HG03095 (cell line): ENCODE measurements around the gene KIF26A.

Experiments used
- ATAC-seq: cut with Tn5 transposase; IDR thresholded peaks from one replicate; pipeline ENCODE4 v1.9.1; 2021; ENCODE audit warnings: moderate library complexity; ENCODE audit not compliant: unreplicated experiment

Gene KIF26A

DNA sequence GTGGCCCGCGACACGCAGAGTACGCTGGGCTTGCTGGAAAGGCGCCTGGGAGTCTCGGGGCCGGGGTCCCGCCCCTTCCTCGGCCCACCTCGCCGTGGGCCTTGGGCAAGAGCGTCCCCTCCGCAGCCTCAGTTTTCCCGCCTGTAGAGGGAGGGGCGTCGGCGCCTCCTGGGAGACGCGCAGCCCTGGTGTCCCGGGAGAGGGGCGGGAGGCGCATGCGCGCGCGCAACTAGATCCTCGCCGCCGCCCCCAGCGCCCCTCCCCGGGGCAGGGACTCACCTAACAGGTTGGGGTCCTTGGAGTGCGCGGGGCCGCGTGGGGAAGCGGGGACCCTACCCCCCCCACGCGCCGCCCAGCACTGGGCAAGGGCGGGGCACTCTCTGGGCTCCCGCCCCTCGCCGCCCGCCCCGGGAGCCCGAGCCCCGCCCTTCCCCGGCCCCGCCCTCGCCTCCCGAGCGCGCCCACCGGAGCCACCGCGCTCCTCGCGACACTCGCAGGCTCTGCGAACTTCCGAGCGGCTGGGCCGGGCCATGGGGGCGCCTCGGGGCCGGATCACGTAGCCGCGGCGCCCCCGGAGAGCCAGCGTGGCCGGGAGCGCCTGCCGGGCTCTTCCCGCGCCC, at the start of gene KIF26A:
Gene KIF26A (plus strand): TSS at position 490 of the 620 bp plus-strand sequence. CDS start 136 bp downstream, outside the sequence.
- no peak for ATAC-seq

DNA sequence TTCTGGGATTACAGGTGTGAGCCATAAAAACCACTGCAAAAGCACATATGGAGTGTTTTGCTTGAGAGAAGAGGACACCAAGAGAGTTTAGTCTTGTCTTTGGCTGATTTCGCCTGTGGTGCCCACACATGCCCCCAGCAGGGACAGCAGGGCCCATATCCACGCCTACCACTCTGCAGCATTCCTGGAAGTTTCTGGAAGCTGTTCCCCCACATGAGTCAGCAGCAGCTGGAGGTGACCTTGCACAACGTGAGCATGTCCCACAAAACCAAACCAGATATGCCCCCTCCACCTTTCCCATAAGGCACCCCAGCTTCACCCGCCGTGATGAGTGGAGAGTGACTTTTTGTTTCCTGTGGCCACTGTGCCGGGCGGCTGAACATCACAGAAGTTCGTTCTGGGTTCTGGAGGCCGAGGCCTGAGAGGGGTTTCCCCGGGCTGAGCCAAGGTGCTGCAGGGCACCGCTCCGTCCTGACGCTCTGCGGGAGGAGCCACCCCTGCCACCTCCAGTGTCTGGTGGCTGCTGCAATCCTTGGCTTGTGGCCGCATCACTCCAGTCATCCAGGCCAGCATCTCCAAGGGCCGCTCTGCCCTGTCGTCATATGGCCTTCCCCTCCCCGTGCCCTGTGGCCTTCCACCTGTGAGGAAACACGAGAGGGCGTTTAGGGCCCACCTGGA, 48.2 kb upstream of the KIF26A start:
- no peak for ATAC-seq

DNA sequence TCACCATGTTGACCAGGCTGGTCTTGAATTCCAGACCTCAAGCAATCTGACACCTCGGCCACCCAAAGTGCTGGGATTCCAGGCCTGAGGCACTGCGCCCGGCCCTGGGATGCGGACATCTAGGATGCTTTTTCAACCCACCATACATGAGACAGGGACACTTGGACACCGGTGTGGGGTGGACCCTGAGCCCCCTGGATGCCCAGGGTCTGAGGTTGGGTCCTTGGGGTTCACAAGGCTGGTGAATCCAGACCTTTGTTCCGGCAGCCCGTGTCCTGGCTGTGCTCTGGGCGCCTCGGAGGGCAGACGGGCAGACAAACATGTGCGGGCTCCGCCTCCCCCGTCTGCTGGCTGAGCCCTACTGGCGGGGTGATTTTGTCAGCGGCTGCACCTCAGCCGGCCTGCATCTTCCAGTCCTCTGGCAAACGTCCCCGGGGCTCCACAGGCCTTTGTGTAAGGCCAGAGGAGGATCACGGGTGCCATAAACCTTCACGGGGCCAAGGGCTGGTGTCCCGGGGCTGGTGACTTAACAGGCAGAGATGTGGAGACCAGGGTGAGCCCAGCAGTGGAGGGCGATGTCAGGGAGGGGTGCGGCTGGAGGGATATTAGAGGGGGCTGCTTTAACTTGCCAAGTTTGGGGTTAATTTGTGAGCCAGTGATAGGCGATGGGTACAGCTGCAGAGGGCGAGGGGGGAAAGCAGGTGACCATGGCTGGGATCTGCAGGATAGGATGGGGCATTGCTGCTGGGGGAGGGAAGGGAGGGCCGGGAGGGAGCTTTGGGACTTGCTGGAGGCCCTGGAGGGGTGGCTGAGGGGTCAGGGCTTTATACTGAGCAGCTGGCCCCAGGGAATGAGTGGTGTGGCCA, 47.1 kb upstream of the KIF26A start:
- ATAC-seq: no peak

DNA sequence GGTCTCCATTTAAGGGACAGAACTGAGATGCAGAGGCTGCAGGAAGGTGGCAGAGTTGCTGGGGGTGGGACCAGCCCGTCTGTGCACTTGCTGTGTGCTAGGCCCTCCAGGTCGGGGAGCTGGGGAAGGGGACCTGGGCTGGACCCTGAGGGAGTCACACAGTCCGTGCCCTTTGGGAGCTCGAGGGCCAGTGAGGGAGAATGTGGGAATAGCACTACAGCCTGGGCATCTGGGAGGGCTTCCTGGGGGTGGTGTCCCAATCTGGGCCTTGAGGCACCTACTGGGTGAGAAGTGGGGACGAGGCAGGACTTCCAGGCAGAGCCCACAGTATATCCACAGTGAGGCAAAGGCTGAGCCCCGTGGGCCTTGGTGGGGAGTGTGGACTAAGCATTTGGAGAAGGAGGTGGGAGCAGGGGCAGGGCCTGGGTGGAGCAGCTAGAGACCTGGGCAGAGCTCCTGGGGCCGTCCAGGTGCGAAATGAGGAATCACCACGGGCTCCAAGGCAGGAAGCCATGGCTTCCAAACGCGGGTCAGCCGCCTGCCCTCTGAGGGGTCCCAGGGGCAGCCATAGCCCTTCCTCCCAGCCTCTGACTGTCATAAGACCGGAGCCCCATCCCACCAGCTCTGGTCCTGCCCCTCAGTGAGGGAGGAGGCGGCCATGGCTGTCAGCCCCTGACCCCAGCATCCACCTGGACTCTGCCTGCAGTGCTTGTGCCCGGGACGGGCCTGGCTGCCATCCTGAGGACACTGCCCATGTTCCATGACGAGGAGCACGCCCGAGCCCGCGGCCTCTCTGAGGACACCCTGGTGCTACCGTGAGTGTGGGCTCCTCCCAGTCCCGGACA, 46.2 kb upstream of the KIF26A start:
- no peak for ATAC-seq

DNA sequence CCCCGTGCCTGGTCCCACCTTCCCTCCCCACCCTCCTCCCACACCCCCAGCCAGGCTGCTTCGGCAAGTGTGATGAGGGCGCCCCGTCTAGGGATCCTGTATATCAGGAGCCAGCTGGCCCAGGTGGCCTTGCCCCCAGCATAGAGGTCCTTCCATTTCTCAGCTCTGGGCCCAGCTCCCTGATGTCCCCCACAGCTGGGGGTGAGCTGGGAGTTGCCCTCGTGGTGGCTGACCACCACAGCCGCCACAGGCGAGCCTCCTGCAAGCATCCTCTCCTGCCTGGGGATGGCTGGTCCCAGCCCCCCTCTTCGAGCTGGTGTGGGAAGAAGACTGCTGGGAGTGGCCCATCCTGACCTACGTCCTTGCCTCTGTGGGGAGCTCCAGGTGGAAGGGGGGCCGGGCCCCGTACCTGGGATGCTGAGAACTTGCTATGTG, 45.4 kb upstream of the KIF26A start:
- no peak for ATAC-seq

DNA sequence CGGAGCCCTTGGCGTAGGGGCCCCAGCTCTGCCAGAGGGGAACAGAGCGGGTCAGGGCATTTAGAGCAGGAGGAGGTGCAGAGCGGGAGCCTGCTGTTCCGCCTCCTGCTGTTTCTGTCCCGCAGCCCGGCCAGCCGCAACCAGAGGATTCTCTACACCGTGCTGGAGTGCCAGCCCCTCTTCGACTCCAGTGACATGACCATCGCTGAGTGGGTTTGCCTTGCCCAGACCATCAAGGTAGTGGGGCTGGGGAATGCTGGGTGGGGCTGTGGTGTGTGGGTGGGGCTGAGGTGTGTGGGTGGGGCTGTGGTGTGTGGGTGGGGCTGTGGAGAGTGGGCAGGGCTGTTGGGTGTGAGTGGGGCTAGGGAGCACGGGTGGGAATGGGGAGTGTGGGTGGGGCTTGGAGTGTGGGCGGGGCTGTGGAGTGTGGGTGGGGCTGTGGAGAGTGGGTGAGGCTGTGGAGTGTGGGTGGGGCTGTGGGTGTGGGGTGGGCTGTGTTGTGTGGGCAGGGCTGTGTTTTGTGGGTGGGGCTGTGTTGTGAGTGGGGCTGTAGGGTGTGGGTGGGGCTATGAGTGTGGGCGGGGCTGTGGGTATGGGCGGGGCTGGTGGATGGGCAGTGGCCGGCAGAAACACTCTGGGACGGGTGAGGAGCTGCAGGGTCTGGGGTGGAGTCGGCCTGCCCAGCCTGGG, 44.9 kb upstream of the KIF26A start:
- no peak for ATAC-seq

DNA sequence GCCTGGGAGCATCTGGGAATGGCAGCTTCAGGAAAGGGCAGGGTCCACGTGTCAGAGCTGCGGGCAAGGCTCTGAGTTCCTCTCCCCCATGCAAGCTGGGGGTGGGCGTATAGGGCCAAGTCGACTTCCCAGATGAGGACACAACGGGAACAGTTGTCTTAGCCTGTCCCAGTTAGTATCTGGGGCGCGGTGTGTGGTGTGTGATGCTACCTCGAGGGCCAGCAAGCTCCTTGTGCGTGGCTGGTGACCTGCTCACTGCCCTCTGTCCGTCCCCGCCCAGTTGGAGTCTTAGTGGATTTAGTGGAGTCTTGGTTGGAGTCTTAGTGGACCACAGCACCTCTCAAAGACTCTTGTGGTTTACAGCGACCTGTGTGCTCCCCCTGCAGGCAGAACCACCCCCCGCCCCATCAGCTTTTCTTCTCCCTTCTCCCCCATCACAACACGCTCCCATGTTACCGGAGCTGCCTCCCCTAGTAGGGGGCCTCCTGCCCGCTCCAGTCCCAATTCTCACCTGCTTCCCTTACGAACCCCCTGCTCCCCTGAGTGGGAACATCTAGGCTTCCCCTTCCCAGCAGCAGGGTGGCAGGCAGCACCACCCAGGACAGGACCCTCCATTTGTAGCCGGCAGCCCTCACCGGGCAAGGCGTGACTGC, 44.2 kb upstream of the KIF26A start:
- no peak for ATAC-seq

DNA sequence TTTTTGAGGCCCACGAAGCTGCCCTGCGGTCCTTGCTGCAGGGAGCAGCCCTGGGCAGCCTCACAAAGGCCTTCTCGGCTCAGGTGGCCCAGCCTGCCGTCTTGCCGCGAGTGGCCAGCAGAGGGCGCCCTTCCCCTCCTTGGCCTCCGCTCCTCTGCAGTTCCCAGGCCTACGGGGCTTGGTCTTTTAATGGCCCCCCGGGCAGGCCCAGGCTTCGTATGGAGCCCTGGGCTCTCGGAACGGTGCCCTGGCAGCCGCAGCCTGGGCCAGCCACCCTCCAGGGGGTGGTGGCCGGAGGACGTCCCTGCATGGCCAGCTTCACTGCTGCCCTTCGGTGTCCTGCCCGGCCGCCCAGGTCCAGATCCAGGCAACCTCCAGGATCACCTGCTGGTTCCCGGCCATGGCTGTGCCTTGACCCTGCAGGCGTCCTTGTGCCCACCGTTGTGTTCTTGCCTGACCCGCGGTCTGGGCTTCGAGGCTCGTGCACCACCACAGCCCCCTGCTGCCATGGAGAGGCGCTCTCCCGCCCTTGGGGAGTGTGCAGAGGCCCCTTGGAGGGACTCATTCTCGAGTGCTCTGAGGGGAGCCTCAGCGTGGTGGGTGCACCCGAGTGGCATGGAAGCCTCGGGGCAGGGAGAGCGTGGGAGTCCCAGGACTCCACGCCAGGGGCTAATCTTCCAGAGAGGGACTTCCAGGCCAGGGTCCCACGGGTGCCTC, 43.5 kb upstream of the KIF26A start:
- no peak for ATAC-seq

DNA sequence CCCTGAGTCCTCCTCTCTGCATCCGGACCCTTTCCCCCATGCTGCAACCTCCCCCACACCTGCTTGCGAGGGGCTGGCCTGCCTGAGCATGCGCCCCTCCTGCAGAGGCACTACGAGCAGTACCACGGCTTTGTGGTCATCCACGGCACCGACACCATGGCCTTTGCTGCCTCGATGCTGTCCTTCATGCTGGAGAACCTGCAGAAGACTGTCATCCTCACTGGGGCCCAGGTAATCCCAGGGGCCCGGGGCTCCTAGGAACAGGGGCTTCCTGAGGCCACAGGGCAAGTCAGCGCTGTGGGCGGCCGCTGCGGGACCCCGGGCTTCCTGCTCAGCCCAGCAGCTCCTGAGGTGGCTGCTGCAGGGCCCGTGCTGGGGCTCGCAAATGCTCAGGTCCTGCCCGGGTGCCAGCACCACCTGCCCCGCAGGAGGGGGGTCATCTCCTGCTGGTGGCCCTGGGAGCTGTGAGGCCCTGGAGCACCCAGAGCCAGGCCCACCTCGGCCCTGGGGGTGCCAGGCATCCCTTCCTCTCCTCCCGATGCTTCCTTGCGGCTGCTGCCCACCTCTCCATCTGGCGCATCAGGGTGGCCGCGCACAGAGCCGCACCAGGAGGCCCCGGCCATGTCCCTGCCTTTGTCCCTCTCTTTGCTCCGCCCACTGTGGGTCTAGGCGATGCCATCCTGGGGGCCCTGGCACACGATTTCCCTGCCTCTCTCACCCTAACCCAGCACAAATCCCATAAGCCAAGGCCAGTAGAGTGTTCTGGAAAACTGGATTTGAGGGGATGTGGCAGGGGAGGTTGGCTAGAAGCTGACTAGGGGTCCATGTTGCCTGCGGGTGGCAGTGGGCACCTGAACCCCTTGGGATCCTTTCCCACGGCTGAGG, 42.7 kb upstream of the KIF26A start:
- no peak for ATAC-seq

DNA sequence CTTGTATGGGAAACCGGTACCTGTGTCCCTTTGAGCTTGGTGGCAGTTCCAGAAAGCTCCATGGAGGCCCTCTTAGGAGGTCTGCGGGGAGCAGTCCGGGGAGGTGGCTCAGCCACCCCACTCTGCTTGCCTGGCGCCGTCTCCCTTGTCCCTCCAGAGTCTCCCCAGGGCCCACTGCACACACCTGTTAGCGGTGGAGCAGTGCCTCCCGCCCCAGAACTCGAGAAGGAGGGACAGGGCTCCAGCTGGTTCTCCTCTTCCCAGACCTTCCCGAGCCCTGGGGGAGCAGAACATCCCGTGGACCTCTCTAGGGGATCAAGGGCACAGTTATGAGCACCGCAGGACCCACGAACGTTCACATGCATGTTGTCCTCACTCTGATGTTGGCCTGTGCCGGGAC, 42.1 kb upstream of the KIF26A start:
- ATAC-seq: no peak

DNA sequence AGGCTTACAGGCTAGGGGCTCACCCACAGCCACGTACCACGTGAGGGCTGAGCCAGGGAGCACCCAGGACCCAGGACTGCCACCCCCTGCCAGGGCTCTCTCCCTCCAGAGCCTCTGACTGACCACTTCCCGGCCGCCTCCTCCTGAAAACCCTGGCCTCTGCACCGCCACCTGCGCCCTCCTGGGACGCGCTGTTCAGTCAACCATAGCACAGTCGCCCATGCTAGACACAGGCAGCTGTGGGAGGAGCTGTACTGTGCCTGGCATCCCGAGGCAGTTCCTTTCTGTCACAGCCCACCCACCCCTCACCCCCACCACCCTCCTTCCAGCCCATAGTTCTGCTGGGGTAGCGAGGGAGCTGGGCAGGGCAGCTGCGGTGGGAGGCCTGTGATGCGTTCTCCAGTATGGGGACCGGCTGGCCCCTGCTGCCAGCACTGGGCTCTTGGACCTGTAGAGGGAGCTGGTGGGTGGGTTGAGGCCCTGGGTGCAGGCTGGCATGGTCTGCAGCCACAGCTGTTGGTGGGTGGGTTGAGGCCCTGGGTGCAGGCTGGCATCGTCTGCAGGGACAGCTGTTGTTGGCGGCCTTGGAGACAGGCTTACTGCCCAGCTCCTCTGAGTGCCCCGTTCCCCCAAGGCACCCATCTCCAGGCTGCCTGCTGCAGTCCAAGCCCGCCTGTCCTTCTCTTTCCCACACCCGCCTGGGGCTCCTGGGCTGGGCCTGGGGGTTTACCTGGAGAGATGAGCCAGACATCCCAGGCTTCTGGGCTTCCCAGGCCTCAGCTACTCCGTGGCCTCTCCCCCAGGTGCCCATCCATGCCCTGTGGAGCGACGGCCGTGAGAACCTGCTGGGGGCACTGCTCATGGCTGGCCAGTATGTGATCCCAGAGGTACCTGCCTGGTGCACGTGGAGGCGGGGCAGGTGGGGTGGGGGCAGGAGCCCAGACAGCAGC, 41.4 kb upstream of the KIF26A start:
- no peak for ATAC-seq

DNA sequence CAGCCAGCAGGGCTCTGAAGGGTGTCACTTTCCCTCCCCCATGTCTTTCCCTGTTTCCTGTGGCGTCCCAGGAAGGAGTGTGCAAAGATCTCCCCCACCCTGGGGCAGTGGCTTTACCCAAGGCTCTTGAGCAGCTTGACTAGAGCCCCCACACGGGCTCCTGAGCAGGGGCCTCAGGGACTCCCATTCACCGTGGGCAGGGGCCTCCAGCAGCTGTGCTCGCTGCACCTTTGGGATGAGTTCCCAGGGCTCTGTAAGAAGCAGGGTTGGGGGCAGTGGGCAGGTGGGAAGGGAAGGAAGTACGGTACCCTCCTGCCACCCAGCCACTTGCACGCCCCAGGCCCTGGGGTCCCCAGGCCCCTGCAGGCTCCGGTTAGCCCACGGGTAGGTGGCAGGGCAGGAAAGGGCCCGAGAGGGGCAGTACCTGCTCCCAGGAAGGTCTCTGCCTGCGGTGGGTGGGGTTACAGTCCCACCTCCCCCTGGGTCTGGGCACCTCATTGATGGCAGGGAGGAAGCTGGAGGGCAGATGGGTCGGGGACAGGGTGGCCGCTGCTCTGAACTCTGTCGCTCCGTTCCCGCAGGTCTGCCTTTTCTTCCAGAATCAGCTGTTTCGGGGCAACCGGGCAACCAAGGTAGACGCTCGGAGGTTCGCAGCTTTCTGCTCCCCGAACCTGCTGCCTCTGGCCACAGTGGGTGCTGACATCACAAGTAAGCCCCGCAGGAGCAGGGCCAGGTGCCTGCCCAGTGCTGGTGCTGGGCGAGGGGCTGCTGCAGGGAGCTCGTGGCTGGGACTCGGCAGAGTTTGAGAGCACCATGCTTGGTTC, 39.9 kb upstream of the KIF26A start:
- no peak for ATAC-seq

DNA sequence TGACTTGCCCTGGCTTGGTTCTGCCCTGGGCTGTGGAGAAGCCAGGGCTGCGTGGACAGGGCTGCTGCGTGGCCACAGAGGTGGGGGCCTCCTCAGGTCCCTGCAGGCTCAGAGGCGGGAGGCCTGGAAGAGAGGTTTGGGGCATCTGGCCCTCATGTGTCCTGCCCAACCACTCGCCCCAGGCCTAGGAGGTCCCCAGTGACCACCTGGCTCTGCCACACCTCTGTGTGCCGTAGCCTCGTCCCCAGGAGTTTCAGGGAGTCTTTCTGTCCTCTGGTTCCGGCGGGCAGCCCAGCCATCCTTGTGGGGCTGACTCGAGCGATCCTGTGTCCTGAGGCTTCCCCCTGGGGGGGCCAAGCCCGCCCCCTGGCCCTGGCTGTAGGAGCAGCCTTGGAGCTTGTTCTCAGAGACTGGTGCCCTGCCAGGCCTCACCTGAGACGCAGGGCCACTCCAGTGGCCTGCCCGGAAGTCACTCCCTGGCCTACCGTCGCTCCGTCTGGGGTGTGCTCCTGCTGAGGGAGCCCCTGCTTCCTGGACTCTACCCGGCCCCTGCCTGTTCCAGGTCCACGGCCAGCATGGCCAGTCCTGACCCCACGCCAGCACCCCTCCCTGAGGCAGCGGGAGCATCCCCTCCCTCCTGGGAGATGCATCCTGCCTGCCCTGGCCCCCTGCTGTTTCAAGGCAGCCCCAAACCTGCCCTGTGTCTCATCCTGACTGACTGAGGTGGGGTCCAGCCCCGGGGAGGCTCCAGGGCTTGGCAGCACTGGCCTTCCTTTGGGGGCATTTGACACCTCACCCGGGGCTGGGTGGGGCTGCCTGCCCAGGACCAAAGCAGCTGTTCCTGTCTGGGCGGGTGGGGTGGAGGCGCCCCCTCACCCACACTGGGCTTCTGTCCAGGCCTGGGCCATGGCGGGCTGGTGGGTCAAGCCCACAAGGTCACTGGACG, 39.0 kb upstream of the KIF26A start:
- no peak for ATAC-seq

DNA sequence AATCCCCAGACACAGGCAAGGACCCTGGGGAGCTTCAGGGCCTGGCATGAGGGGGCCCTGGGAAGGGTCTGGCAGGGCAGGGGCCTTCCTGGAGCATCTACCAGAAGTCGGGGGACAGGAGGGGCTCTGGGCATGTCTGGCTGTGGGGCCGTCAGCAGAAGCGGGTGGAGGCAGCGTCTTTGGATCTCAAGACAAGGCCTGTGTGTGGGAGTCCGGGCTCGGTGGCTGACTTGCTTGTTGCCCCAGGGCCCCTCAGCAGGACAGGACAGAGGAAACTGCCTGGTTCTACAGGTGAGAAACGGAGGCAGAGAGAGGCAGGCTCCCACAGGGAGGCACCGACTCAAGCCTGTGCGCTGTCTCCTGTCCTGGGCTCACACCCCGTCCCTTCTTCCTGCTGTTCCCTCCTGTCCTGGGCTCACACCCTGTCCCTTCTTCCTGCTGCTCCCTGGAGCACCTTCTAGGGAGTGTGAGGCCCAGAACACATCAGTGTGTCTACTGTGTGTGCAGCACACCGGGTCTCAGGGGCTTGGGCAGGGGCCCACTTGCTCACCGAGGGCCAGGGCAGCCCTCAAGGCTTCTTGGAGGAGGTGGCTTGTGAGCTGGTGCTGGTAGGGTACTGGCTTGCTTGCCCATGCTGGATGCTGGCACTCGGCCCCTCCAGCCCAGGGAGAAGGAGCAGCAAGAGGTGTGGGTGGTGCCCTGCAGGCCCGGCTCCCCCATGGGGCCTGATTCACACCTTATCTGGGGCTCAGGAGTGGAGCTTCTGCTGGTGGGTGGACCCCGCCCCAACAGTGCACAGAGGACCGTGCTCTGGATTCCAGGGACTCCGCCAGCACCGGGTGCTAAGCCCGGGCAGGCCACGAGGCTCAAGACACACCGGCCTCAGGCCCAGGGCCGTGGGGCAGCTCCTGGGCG, 38.0 kb upstream of the KIF26A start:
- no peak for ATAC-seq
